Astrocyte (in vitro differentiated cells and primary cell): Measurements from ENCODE around the gene CYP46A1. TPM values are rescaled to one million over a fixed set of nuclear protein-coding genes. Genes with fewer than 3 reads are reported as not detected.

Experiments
- DNase-seq: peaks from one replicate; pipeline ENCODE4 v3.0.0-alpha.2; 2010; ENCODE audit warnings: low read depth
- FAIRE-seq: peaks from 2 replicates; lab custom pipeline; 2011; peaks lifted over from hg19 to GRCh38; lab: Jason Lieb, UNC
- H2AFZ ChIP-seq: 2 replicates; pipeline ENCODE4 v1.6.0; 2012; ENCODE audit warnings: low read depth, low read length, inconsistent platforms
- H3K27ac ChIP-seq: 2 replicates; pipeline ENCODE4 v1.5.1; 2011; ENCODE audit warnings: low read depth, low read length, inconsistent platforms
- H3K27me3 ChIP-seq: 2 replicates; pipeline ENCODE4 v1.6.0; 2011; ENCODE audit warnings: low read length, inconsistent platforms; ENCODE audit not compliant: insufficient read depth
- H3K36me3 ChIP-seq: 2 replicates; pipeline ENCODE4 v1.5.1; 2011; ENCODE audit warnings: low read length, inconsistent platforms; ENCODE audit not compliant: insufficient read depth
- H3K4me1 ChIP-seq: 2 replicates; pipeline ENCODE4 v1.5.1; 2011; ENCODE audit warnings: low read length, inconsistent platforms; ENCODE audit not compliant: insufficient read depth
- H3K4me2 ChIP-seq: 2 replicates; pipeline ENCODE4 v1.6.0; 2012; ENCODE audit warnings: low read length, inconsistent platforms
- H3K4me3 ChIP-seq: 2 replicates; pipeline ENCODE4 v1.5.1; 2011; ENCODE audit warnings: low read depth, mild to moderate bottlenecking, low read length, inconsistent platforms; ENCODE audit not compliant: insufficient read depth
- H3K79me2 ChIP-seq: 2 replicates; pipeline ENCODE4 v1.6.0; 2012; ENCODE audit warnings: mild to moderate bottlenecking, low read length, inconsistent platforms; ENCODE audit not compliant: insufficient read depth
- H3K9ac ChIP-seq: 2 replicates; pipeline ENCODE4 v1.6.0; 2012; ENCODE audit warnings: mild to moderate bottlenecking, low read length, inconsistent platforms
- H3K9me3 ChIP-seq: 2 replicates; pipeline ENCODE4 v1.5.1; 2012; ENCODE audit warnings: low read depth, mild to moderate bottlenecking, low read length, inconsistent platforms; ENCODE audit not compliant: insufficient read depth
- H4K20me1 ChIP-seq: 2 replicates; pipeline ENCODE4 v1.6.0; 2012; ENCODE audit warnings: low read length, inconsistent platforms; ENCODE audit not compliant: insufficient read depth
- H3K27ac Mint-ChIP-seq: one replicate; pipeline ENCODE4 v1.8.0; 2021; ENCODE audit warnings: mild to moderate bottlenecking, mixed read lengths; ENCODE audit not compliant: unreplicated experiment
- H3K27me3 Mint-ChIP-seq: one replicate; pipeline ENCODE4 v1.8.0; 2021; ENCODE audit warnings: low read depth, mixed read lengths; ENCODE audit not compliant: unreplicated experiment
- H3K36me3 Mint-ChIP-seq: one replicate; pipeline ENCODE4 v1.8.0; 2021; ENCODE audit warnings: low read depth, mixed read lengths; ENCODE audit not compliant: unreplicated experiment
- H3K4me1 Mint-ChIP-seq: one replicate; pipeline ENCODE4 v1.8.0; 2021; ENCODE audit warnings: low read depth, mixed read lengths; ENCODE audit not compliant: unreplicated experiment
- H3K4me3 Mint-ChIP-seq: one replicate; pipeline ENCODE4 v1.8.0; 2021; ENCODE audit warnings: mild to moderate bottlenecking, moderate library complexity, mixed read lengths; ENCODE audit not compliant: unreplicated experiment
- H3K9me3 Mint-ChIP-seq: one replicate; pipeline ENCODE4 v1.8.0; 2021; ENCODE audit warnings: mild to moderate bottlenecking, mixed read lengths; ENCODE audit not compliant: unreplicated experiment
- CTCF ChIP-seq: IDR thresholded peaks from 2 replicates; pipeline ENCODE4 v1.5.1; 2011; ENCODE audit warnings: low read depth, mild to moderate bottlenecking, inconsistent platforms, low read length, moderate library complexity; ENCODE audit not compliant: insufficient read depth
- EZH2 ChIP-seq: IDR thresholded peaks from 2 replicates; pipeline ENCODE4 v1.6.1; 2012; ENCODE audit warnings: mild to moderate bottlenecking, low read length, inconsistent platforms; ENCODE audit not compliant: insufficient read depth
- total RNA-seq: library from RNA; stranded (reverse); gene quantifications from 2 replicates; pipeline ENCODE4 v1.2.1, GENCODE V29; 2021

Gene CYP46A1
- total RNA-seq, 1 donor from 2014 or later: 0.52 TPM

DNA sequence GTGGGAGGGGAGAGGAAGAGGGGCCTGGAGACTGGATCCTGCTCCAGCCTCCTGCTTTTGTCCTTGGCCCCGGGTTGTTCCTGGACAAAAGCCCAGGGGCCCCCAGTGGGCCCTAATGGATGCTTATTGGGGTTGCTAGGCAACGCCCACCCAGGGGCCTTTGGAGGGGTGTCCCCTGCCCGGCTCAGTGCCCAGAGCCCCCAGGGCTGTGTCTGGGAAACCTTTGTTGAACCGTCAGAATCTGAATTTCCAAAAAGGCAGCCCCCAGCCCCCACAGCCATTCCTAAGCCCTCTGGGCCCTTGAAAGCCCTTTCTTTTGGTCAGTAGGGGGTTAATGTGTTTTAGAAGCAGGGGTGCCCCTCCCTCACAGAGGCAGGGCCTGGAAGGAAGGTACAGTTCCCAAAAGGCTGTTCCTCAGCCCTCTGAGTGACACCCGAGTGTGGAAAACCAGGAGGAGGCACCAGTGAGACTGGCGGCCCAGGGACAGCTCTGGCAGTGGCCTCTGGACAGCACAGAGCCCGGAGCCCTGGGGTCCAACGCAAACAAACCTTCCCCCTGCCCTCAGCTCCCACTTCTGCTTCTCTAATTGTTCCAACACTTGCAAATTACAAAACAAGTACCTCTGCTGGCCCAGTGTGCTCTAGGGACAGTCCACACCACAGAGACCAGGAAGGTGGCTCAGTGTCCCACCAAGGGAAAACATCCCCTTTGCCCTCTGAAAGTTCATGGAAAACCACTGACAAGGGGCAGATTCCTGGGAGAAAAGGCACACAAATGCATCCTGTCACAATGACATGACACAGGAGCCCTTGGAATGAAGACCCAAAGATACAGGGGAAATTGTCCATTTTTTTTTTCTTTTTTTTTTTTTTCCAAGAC lies 19.8 kb upstream of the CYP46A1 start:
- Histone ChIP-seq H3K4me2 (no peak overlapping the region), H2AFZ (no peak overlapping the region), H3K36me3 (no peaks in the 10 kb centered on the region), H3K79me2 (no peaks in the 10 kb centered on the region), H3K27me3 (no peaks in the 10 kb centered on the region), H3K4me3 (no peak overlapping the region), H3K9me3 (no peaks in the 10 kb centered on the region), H3K4me1 (peaks cover 10% of the 10 kb centered on the region), H3K27ac (no peak overlapping the region), H3K9ac (no peak overlapping the region), H4K20me1 (no peaks in the 10 kb centered on the region)
- peak overlapping the region; percentile 69 for H3K27ac Mint-ChIP-seq
- peaks cover 5% of the 10 kb centered on the region for H3K36me3 Mint-ChIP-seq
- H3K9me3 Mint-ChIP-seq: no peaks in the 10 kb centered on the region
- FAIRE-seq (no peak), DNase-seq (no peak)
- peaks cover 13% of the 10 kb centered on the region for H3K4me1 Mint-ChIP-seq
- no peak overlapping the region for H3K4me3 Mint-ChIP-seq
- H3K27me3 Mint-ChIP-seq: peaks cover 38% of the 10 kb centered on the region
- TF ChIP-seq CTCF: no peak
- no peak for TF ChIP-seq EZH2

- H3K4me2 ChIP-seq: no peak overlapping the region
- TF ChIP-seq CTCF (no peak), EZH2 (no peak)
- H4K20me1 ChIP-seq: no peaks in the 10 kb centered on the region
- no peak overlapping the region for H2AFZ ChIP-seq
- H3K27ac ChIP-seq: no peak overlapping the region
- H3K9ac ChIP-seq: no peak overlapping the region
- no peak overlapping the region for H3K4me3 ChIP-seq
- H3K9me3 ChIP-seq: no peaks in the 10 kb centered on the region
- H3K27me3 ChIP-seq: no peaks in the 10 kb centered on the region
- DNase-seq (no peak), FAIRE-seq (no peak)
- peaks cover 13% of the 10 kb centered on the region for H3K4me1 Mint-ChIP-seq
- no peak overlapping the region for H3K4me3 Mint-ChIP-seq
- H3K79me2 ChIP-seq: no peaks in the 10 kb centered on the region
- no peak overlapping the region for H3K27ac Mint-ChIP-seq
- H3K36me3 Mint-ChIP-seq: peaks cover 5% of the 10 kb centered on the region
- H3K36me3 ChIP-seq: no peaks in the 10 kb centered on the region
- peaks cover 39% of the 10 kb centered on the region for H3K27me3 Mint-ChIP-seq
- peaks cover 10% of the 10 kb centered on the region for H3K4me1 ChIP-seq
- no peaks in the 10 kb centered on the region for H3K9me3 Mint-ChIP-seq
Observed at GRCh38 chr14:99664937-99665273, 19.2 kb upstream of the CYP46A1 start.

- H3K9me3 Mint-ChIP-seq: no peaks in the 10 kb centered on the region
- Histone ChIP-seq H4K20me1 (no peaks in the 10 kb centered on the region), H3K79me2 (no peaks in the 10 kb centered on the region), H3K27ac (no peak overlapping the region), H3K36me3 (no peaks in the 10 kb centered on the region), H3K27me3 (no peaks in the 10 kb centered on the region), H3K4me2 (no peak overlapping the region), H3K4me3 (no peak overlapping the region), H3K9me3 (no peaks in the 10 kb centered on the region), H3K4me1 (peaks cover 10% of the 10 kb centered on the region), H3K9ac (no peak overlapping the region), H2AFZ (no peak overlapping the region)
- H3K36me3 Mint-ChIP-seq: peaks cover 5% of the 10 kb centered on the region
- H3K27ac Mint-ChIP-seq: no peak overlapping the region
- H3K4me1 Mint-ChIP-seq: peaks cover 11% of the 10 kb centered on the region
- FAIRE-seq: no peak
- no peak for DNase-seq
- H3K4me3 Mint-ChIP-seq: no peak overlapping the region
- TF ChIP-seq CTCF: no peak
- no peak for TF ChIP-seq EZH2
- H3K27me3 Mint-ChIP-seq: peaks cover 37% of the 10 kb centered on the region
Observed at GRCh38 chr14:99666533-99666932, 17.6 kb upstream of the CYP46A1 start.
